ENCODE data around the gene GBX2.

- TF ChIP-seq CTCF (IDR thresholded peaks at IDR 0.05 in 2 of 3, conservative IDR thresholded peaks at IDR 0.05 in 1 of 3; ENCODE audit: borderline replicate concordance in 1 of 3, insufficient read depth in 1 of 3, low read depth in 2 of 3, low read length in 2 of 3): no peak
- no peak for TF ChIP-seq ATF3 (IDR thresholded peaks at IDR 0.05)
- TF ChIP-seq EZH2 (IDR thresholded peaks at IDR 0.05): no peak
- TF ChIP-seq, protein P1, sequence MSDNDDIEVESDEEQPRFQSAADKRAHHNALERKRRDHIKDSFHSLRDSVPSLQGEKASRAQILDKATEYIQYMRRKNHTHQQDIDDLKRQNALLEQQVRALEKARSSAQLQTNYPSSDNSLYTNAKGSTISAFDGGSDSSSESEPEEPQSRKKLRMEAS (IDR thresholded peaks at IDR 0.05): no peak
- TF ChIP-seq POLR2A (IDR thresholded peaks at IDR 0.05; ENCODE audit: borderline replicate concordance, extremely low read depth, insufficient read depth, insufficient read length): no peak
- TF ChIP-seq EZH2phosphoT487 (IDR thresholded peaks at IDR 0.05; ENCODE audit: borderline replicate concordance): no peak
- no peak for TF ChIP-seq POLR2AphosphoS5 (IDR thresholded peaks at IDR 0.05; ENCODE audit: low read depth, low read length)
- no peak for TF ChIP-seq YY1 (IDR thresholded peaks at IDR 0.05; ENCODE audit: extremely low read depth, insufficient replicate concordance, low read depth, low read length)
- no peak for TF ChIP-seq ZNF274 (IDR thresholded peaks at IDR 0.05; ENCODE audit: low read depth, low read length)
- TF ChIP-seq ZBTB33 (IDR thresholded peaks at IDR 0.05; ENCODE audit: extremely low read depth, insufficient replicate concordance, low read length): no peak
- no peak for TF ChIP-seq RAD21 (IDR thresholded peaks at IDR 0.05; ENCODE audit: low read depth)
- TF ChIP-seq, protein P2, sequence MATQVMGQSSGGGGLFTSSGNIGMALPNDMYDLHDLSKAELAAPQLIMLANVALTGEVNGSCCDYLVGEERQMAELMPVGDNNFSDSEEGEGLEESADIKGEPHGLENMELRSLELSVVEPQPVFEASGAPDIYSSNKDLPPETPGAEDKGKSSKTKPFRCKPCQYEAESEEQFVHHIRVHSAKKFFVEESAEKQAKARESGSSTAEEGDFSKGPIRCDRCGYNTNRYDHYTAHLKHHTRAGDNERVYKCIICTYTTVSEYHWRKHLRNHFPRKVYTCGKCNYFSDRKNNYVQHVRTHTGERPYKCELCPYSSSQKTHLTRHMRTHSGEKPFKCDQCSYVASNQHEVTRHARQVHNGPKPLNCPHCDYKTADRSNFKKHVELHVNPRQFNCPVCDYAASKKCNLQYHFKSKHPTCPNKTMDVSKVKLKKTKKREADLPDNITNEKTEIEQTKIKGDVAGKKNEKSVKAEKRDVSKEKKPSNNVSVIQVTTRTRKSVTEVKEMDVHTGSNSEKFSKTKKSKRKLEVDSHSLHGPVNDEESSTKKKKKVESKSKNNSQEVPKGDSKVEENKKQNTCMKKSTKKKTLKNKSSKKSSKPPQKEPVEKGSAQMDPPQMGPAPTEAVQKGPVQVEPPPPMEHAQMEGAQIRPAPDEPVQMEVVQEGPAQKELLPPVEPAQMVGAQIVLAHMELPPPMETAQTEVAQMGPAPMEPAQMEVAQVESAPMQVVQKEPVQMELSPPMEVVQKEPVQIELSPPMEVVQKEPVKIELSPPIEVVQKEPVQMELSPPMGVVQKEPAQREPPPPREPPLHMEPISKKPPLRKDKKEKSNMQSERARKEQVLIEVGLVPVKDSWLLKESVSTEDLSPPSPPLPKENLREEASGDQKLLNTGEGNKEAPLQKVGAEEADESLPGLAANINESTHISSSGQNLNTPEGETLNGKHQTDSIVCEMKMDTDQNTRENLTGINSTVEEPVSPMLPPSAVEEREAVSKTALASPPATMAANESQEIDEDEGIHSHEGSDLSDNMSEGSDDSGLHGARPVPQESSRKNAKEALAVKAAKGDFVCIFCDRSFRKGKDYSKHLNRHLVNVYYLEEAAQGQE (IDR thresholded peaks at IDR 0.05; ENCODE audit: low read depth): no peak
- TF ChIP-seq FOSL1 (IDR thresholded peaks at IDR 0.05; ENCODE audit: low read depth): no peak
These were observed 47.0 kb upstream of the GBX2 start for GRCh38 chr2:236215196-236215595.
